Right atrium auricular region (tissue), 2 donors: ENCODE results near the gene LATS1. TPM values are rescaled to one million over a fixed set of nuclear protein-coding genes. Genes with fewer than 3 reads are reported as not detected.
A peak's percentile ranks its signal among the peaks of the same experiment; 100 is the strongest.
"Not testable (repeated sequence)": the region's sequence is repeated elsewhere in the genome, so short reads cannot be mapped to it uniquely, and the experiment has no call there.

Experiments used
- DNase-seq: peaks from one replicate; pipeline ENCODE4 v3.0.0-alpha.2; 2019; ENCODE audit warnings: low spot score
- H3K27ac ChIP-seq, 2 donors: fragments of 200-600 bp; sonication (generic); 1 replicate in 1 of 2; 2 replicates in 1 of 2; pipeline ENCODE4 v1.5.1; 2016 to 2019
- H3K27me3 ChIP-seq, 2 donors: fragments of 200-600 bp; sonication (generic); one replicate each; pipeline versions ENCODE4 v1.5.1 to v1.6.0; 2017 to 2019
- H3K36me3 ChIP-seq: fragments of 200-600 bp; sonication (generic); one replicate; pipeline ENCODE4 v1.5.1; 2016
- H3K4me1 ChIP-seq, 2 donors: fragments of 200-600 bp; sonication (generic); one replicate each; pipeline versions ENCODE4 v1.5.1 to v1.6.0; 2017 to 2019
- H3K4me3 ChIP-seq, 2 donors: fragments of 200-600 bp; sonication (generic); 1 replicate in 1 of 2; 2 replicates in 1 of 2; pipeline ENCODE4 v1.5.1; 2017 to 2019; ENCODE audit warnings: mild to moderate bottlenecking in 1 of 2, moderate library complexity in 1 of 2
- H3K9me3 ChIP-seq, 2 donors: fragments of 200-600 bp; sonication (generic); one replicate each; pipeline ENCODE4 v1.5.1; 2019
- CTCF ChIP-seq, 2 donors: fragments of 200-600 bp; sonication (generic); IDR thresholded peaks; one replicate each; pipeline ENCODE4 v1.5.1; 2019; ENCODE audit warnings: antibody characterized with exemption in 2 of 2
- total RNA-seq, 2 donors: library from RNA; depleted of rRNA; stranded (reverse); fragments of >200 nt; gene quantifications; one replicate each; pipeline ENCODE4 v1.1.0, GENCODE V29; 2016

The LATS1 gene
- total RNA-seq, 2 donors from 2014 or later: 10.5 to 13.7 TPM

- no peak overlapping the region for H3K4me3 ChIP-seq
- H3K9me3 ChIP-seq: no peaks in the 10 kb centered on the region
- H3K27ac ChIP-seq: peak overlapping the region; percentile 23 to 42
- H3K36me3 ChIP-seq: no peaks in the 10 kb centered on the region
- DNase-seq: no peak
- no peak for TF ChIP-seq CTCF (IDR thresholded peaks at IDR 0.05)
- H3K4me1 ChIP-seq: peaks cover 0 to 26% of the 10 kb centered on the region in 2 donors
- H3K27me3 ChIP-seq: no peaks in the 10 kb centered on the region
Observed at GRCh38 chr6:149755300-149756260, 37.7 kb upstream of the LATS1 start.

- DNase-seq: no peak
- no peak overlapping the region for H3K4me3 ChIP-seq
- no peaks in the 10 kb centered on the region for H3K36me3 ChIP-seq
- H3K4me1 ChIP-seq: peaks cover 0 to 30% of the 10 kb centered on the region in 2 donors
- no peaks in the 10 kb centered on the region for H3K27me3 ChIP-seq
- TF ChIP-seq CTCF (IDR thresholded peaks at IDR 0.05): no peak
- no peaks in the 10 kb centered on the region for H3K9me3 ChIP-seq
- H3K27ac ChIP-seq: no peak overlapping the region
Observed at GRCh38 chr6:149754548-149754947, 36.6 kb upstream of the LATS1 start.

- H3K4me1 ChIP-seq: peaks cover 0 to 30% of the 10 kb centered on the region in 2 donors
- H3K27me3 ChIP-seq, H3K9me3 ChIP-seq, DNase-seq, H3K27ac ChIP-seq, H3K4me3 ChIP-seq, H3K36me3 ChIP-seq: not testable (repeated sequence)
Observed at GRCh38 chr6:149753374-149753637, 35.4 kb upstream of the LATS1 start.

GRCh38 chr6:149752600-149753373 lies 34.9 kb upstream of the LATS1 start:
- H3K9me3 ChIP-seq: no peaks in the 10 kb centered on the region
- peaks cover 0 to 30% of the 10 kb centered on the region in 2 donors for H3K4me1 ChIP-seq
- H3K4me3 ChIP-seq: no peak overlapping the region
- no peaks in the 10 kb centered on the region for H3K36me3 ChIP-seq
- no peaks in the 10 kb centered on the region for H3K27me3 ChIP-seq
- no peak overlapping the region for H3K27ac ChIP-seq
- DNase-seq: no peak
- TF ChIP-seq CTCF (IDR thresholded peaks at IDR 0.05): no peak

GRCh38 chr6:149751920-149752319 lies 34.0 kb upstream of the LATS1 start:
- not testable (repeated sequence) for H3K36me3 ChIP-seq, H3K27ac ChIP-seq, H3K4me3 ChIP-seq, DNase-seq, H3K9me3 ChIP-seq, H3K27me3 ChIP-seq
- H3K4me1 ChIP-seq: peaks cover 0 to 31% of the 10 kb centered on the region in 2 donors

GRCh38 chr6:149751239-149751638 lies 33.3 kb upstream of the LATS1 start:
- Histone ChIP-seq H3K27ac (peak overlapping the region in 1 of 2 donors; percentile 94), H3K4me1 (peaks cover 0 to 36% of the 10 kb centered on the region in 2 donors), H3K4me3 (no peak overlapping the region)

More at GRCh38 chr6:149751239-149751638, 33.3 kb upstream of the LATS1 start:
- Histone ChIP-seq H3K36me3 (no peaks in the 10 kb centered on the region), H3K9me3 (no peaks in the 10 kb centered on the region), H3K27me3 (no peaks in the 10 kb centered on the region)
- no peak for DNase-seq
- no peak for TF ChIP-seq CTCF (IDR thresholded peaks at IDR 0.05)
